ENCODE results near the gene RPL10A.
A peak's percentile ranks its signal among the peaks of the same experiment; 100 is the strongest.

DNA sequence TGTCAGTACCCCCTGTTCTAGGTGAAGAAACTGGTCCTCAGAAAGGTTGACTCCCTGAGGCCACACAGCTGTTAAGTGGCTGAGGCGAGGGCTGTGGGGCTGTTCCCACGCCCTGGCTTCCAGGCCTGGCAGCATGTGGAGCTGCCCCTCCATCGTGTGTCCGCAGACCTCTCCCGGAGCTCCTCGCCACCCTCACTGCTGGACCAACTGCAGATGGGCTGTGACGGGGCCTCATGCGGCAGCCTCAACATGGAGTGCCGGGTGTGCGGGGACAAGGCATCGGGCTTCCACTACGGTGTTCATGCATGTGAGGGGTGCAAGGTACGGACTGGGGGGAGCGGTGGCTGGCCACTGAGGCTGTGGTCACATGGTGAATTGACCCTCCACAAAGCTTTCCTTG, 48.2 kb upstream of the RPL10A start:
- TF ChIP-seq POLR2AphosphoS5 (IDR thresholded peaks at IDR 0.05) (peak in 1 of 3 donors; percentile 45), POLR2A (IDR thresholded peaks at IDR 0.05) (no peak), CTCF (IDR thresholded peaks at IDR 0.05 in 8 of 11, conservative IDR thresholded peaks at IDR 0.05 in 3 of 11) (no peak)

All from spleen (tissue), 7 donors.